HepG2 (cell line): ENCODE measurements around the gene THOC6. TPM values are rescaled to one million over a fixed set of nuclear protein-coding genes. Genes with fewer than 3 reads are reported as not detected.
A peak's percentile ranks its signal among the peaks of the same experiment; 100 is the strongest.

Experiments
- DRAP1 ChIP-seq: IDR thresholded peaks from 2 replicates; pipeline ENCODE4 v1.6.1; 2016; ENCODE audit warnings: missing genetic modification reagents, missing compliant biosample characterization
- EHMT2 ChIP-seq: fragments of 200-600 bp; sonication (generic); IDR thresholded peaks from 2 replicates; pipeline ENCODE4 v1.7.0; 2017; ENCODE audit warnings: antibody characterized with exemption, low read depth, low read length, borderline replicate concordance
- ELF4 ChIP-seq: sonication (generic); formaldehyde crosslinking; IDR thresholded peaks from 2 replicates; pipeline ENCODE4 v1.5.0; 2020; ENCODE audit warnings: missing genetic modification reagents, mild to moderate bottlenecking, moderate library complexity, borderline replicate concordance
- GZF1 ChIP-seq: sonication (generic); formaldehyde crosslinking; IDR thresholded peaks from 2 replicates; pipeline ENCODE4 v1.5.1; 2020; ENCODE audit warnings: mild to moderate bottlenecking, missing genetic modification reagents
- HMG20A ChIP-seq: IDR thresholded peaks from 2 replicates; pipeline ENCODE4 v1.6.1; 2016; ENCODE audit warnings: borderline replicate concordance
- MIER2 ChIP-seq: IDR thresholded peaks from 2 replicates; pipeline ENCODE4 v1.6.1; 2016; ENCODE audit warnings: missing biosample characterization, missing genetic modification reagents
- PRMT3 ChIP-seq: sonication (generic); formaldehyde crosslinking; IDR thresholded peaks from 2 replicates; pipeline ENCODE4 v1.8.1; 2022; ENCODE audit warnings: low read depth, mild to moderate bottlenecking, moderate library complexity, missing genetic modification reagents, borderline replicate concordance
- SCMH1 ChIP-seq: sonication (generic); formaldehyde crosslinking; IDR thresholded peaks from 2 replicates; pipeline ENCODE4 v1.9.0; 2021; ENCODE audit warnings: missing genetic modification reagents, mild to moderate bottlenecking, borderline replicate concordance
- SNRNP70 ChIP-seq: fragments of 200-400 bp; formaldehyde crosslinking; IDR thresholded peaks from 2 replicates; pipeline ENCODE4 v1.6.1; 2017; ENCODE audit warnings: mild to moderate bottlenecking, low read depth, low read length, moderate library complexity
- ZFP91 ChIP-seq: sonication (generic); formaldehyde crosslinking; IDR thresholded peaks from 2 replicates; pipeline ENCODE4 v1.9.0; 2022; ENCODE audit warnings: missing genetic modification reagents, mild to moderate bottlenecking, borderline replicate concordance
- ZNF143 ChIP-seq: sonication (generic); formaldehyde crosslinking; IDR thresholded peaks from 2 replicates; pipeline ENCODE4 v1.4.0; 2020; ENCODE audit warnings: missing genetic modification reagents
- ZNF205 ChIP-seq: IDR thresholded peaks from 2 replicates; pipeline ENCODE4 v1.6.1; 2018; ENCODE audit warnings: missing biosample characterization, missing genetic modification reagents
- ZNF333 ChIP-seq: sonication (generic); formaldehyde crosslinking; IDR thresholded peaks from 2 replicates; pipeline ENCODE4 v1.4.0; 2020; ENCODE audit warnings: mild to moderate bottlenecking, missing genetic modification reagents, borderline replicate concordance
- ZNF747 ChIP-seq: sonication (generic); formaldehyde crosslinking; IDR thresholded peaks from 2 replicates; pipeline ENCODE4 v1.8.1; 2023; ENCODE audit warnings: missing genetic modification reagents, mild to moderate bottlenecking, borderline replicate concordance
- polyA plus RNA-seq, 8 experiments: library from polyadenylated mRNA; depleted of rRNA in 3 of 8; stranded (reverse) in 7 of 8; unstranded in 1 of 8; fragments of >200 nt; fragmentation: Illumina TruSeq in 4 of 8; extraction: Trizol in 4 of 8; gene quantifications; 2 replicates each; pipeline versions ENCODE4 v1.2.1 to v1.2.3, GENCODE V29; 2011 to 2016; ENCODE audit warnings: low read depth in 4 of 8, missing spikeins in 1 of 8, mixed read lengths in 1 of 8; ENCODE audit not compliant: insufficient read depth in 1 of 8
- total RNA-seq, 5 experiments: library from RNA; depleted of rRNA; stranded (reverse); fragments of >200 nt; fragmentation: Illumina TruSeq; extraction: Trizol; gene quantifications; 2 replicates each; pipeline ENCODE4 v1.2.3, GENCODE V29; 2016; ENCODE audit warnings: low read depth in 1 of 5
- TF ChIP-seq, protein P1 (sequence below): sonication (generic); formaldehyde crosslinking; IDR thresholded peaks from 2 replicates; pipeline ENCODE4 v1.4.0; 2020; ENCODE audit warnings: missing genetic modification reagents, borderline replicate concordance
- TF ChIP-seq, protein P2 (sequence below): sonication (generic); IDR thresholded peaks from 2 replicates; pipeline ENCODE4 v1.6.1; 2016; ENCODE audit warnings: low read depth, borderline replicate concordance
- TF ChIP-seq, protein P3 (sequence below): sonication (generic); formaldehyde crosslinking; IDR thresholded peaks from 2 replicates; pipeline ENCODE4 v1.4.0; 2020; ENCODE audit warnings: mild to moderate bottlenecking, missing genetic modification reagents

The THOC6 gene
- total and polyA plus RNA-seq, 2 of the 13 experiments (the other 11 are each of a cell fraction or from before 2014, with no cell fraction given), result 32.1 to 37.0 TPM

GRCh38 chr16:3023669-3024478 lies at the start of gene THOC6, which contains the start of gene HCFC1R1 (continued):
- TF ChIP-seq DRAP1 (CRISPR knock-in tag), result peak; percentile 40; the same call in 1 of the 2 replicates
- TF ChIP-seq ZNF143 (CRISPR knock-in tag), result peak; percentile 99
- no peak for TF ChIP-seq EHMT2
- TF ChIP-seq GZF1 (CRISPR knock-in tag), result 0 out of 2 replicates have a peak, but pooled peaks have one; percentile 34
- TF ChIP-seq ZFP91, result peak; percentile 94
- TF ChIP-seq, protein P1, sequence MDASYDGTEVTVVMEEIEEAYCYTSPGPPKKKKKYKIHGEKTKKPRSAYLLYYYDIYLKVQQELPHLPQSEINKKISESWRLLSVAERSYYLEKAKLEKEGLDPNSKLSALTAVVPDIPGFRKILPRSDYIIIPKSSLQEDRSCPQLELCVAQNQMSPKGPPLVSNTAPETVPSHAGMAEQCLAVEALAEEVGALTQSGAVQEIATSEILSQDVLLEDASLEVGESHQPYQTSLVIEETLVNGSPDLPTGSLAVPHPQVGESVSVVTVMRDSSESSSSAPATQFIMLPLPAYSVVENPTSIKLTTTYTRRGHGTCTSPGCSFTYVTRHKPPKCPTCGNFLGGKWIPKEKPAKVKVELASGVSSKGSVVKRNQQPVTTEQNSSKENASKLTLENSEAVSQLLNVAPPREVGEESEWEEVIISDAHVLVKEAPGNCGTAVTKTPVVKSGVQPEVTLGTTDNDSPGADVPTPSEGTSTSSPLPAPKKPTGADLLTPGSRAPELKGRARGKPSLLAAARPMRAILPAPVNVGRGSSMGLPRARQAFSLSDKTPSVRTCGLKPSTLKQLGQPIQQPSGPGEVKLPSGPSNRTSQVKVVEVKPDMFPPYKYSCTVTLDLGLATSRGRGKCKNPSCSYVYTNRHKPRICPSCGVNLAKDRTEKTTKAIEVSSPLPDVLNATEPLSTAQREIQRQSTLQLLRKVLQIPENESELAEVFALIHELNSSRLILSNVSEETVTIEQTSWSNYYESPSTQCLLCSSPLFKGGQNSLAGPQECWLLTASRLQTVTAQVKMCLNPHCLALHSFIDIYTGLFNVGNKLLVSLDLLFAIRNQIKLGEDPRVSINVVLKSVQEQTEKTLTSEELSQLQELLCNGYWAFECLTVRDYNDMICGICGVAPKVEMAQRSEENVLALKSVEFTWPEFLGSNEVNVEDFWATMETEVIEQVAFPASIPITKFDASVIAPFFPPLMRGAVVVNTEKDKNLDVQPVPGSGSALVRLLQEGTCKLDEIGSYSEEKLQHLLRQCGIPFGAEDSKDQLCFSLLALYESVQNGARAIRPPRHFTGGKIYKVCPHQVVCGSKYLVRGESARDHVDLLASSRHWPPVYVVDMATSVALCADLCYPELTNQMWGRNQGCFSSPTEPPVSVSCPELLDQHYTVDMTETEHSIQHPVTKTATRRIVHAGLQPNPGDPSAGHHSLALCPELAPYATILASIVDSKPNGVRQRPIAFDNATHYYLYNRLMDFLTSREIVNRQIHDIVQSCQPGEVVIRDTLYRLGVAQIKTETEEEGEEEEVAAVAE, result peak; percentile 80; the same call in 1 of the 2 replicates
- TF ChIP-seq PRMT3 (CRISPR knock-in tag), result 0 out of 2 replicates have a peak, but pooled peaks have one; percentile 44
- TF ChIP-seq ZNF205, result peak; percentile 82; the same call in 1 of the 2 replicates
- no peak for TF ChIP-seq SNRNP70
- TF ChIP-seq ELF4 (CRISPR knock-in tag), result no peak; the same call in 1 of the 2 replicates
- TF ChIP-seq HMG20A (CRISPR knock-in tag), result no peak
- no peak for TF ChIP-seq MIER2 (CRISPR knock-in tag)
- TF ChIP-seq, protein P2, sequence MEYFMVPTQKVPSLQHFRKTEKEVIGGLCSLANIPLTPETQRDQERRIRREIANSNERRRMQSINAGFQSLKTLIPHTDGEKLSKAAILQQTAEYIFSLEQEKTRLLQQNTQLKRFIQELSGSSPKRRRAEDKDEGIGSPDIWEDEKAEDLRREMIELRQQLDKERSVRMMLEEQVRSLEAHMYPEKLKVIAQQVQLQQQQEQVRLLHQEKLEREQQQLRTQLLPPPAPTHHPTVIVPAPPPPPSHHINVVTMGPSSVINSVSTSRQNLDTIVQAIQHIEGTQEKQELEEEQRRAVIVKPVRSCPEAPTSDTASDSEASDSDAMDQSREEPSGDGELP, result peak; percentile 85; the same call in 1 of the 2 replicates
- TF ChIP-seq ZNF333 (CRISPR knock-in tag), result no peak
- no peak for TF ChIP-seq SCMH1 (CRISPR knock-in tag)
- 0 out of 2 replicates have a peak, but pooled peaks have one; percentile 52 for TF ChIP-seq ZNF747 (CRISPR knock-in tag)
- TF ChIP-seq, protein P3, sequence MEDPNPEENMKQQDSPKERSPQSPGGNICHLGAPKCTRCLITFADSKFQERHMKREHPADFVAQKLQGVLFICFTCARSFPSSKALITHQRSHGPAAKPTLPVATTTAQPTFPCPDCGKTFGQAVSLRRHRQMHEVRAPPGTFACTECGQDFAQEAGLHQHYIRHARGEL (CRISPR knock-in tag), result no peak
